PFSK-1 (cell line): ENCODE data around the gene ZDHHC7.

Source experiments
- POLR2AphosphoS5 ChIP-seq: IDR thresholded peaks from 2 replicates; pipeline ENCODE4 v1.6.1; 2012; ENCODE audit warnings: low read depth, mild to moderate bottlenecking, control low read depth, low read length, moderate library complexity
- TF ChIP-seq, protein P1 (sequence below), 2 experiments: IDR thresholded peaks; 2 replicates each; pipeline versions ENCODE4 v1.6.1 to v1.8.0; 2011 to 2012; ENCODE audit warnings: low read depth in 2 of 2, low read length in 2 of 2, control low read depth in 1 of 2, inconsistent platforms in 1 of 2, mild to moderate bottlenecking in 1 of 2, moderate library complexity in 1 of 2; ENCODE audit not compliant: insufficient read depth in 1 of 2

DNA sequence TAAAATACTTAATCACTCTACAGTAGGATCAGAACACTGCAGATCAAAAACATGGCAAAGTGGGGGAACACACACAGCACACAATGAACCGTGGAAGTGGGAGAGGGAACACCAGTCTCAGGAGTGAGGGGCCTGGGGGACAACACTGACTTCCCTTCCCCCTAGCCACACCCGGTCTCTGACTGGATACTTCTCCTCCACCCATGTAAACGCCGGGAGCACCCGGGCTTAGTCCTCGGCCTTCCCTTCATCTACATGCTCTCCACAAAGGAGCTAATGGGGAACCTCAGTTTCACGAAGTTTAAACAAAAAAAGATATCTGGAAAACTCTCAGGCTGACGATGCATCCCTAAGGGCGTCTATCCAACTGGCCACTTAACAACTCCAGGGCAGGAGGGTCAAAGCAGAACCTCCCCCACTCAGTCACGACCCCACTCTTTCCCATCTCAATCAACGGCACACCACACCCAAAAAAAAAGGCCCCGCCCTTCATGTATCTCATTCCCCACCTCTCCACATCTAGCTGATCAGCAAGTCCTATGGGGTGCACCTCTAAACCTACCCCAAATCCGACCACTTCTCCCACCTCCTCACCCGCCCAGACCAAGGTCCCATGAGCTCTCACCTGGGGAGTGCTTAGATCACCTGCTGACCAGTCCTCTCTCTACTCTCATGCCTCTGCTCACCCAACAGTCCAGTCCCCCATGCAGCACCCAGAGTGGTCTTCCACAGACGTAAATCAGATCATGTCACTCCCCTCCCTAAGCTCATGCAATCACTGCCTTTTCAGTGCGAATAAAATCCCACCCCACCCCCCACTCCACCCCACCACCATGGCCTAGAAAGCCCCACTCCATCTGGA is 7.4 kb downstream of the ZDHHC7 start:
- TF ChIP-seq POLR2AphosphoS5: no peak
- TF ChIP-seq, protein P1, sequence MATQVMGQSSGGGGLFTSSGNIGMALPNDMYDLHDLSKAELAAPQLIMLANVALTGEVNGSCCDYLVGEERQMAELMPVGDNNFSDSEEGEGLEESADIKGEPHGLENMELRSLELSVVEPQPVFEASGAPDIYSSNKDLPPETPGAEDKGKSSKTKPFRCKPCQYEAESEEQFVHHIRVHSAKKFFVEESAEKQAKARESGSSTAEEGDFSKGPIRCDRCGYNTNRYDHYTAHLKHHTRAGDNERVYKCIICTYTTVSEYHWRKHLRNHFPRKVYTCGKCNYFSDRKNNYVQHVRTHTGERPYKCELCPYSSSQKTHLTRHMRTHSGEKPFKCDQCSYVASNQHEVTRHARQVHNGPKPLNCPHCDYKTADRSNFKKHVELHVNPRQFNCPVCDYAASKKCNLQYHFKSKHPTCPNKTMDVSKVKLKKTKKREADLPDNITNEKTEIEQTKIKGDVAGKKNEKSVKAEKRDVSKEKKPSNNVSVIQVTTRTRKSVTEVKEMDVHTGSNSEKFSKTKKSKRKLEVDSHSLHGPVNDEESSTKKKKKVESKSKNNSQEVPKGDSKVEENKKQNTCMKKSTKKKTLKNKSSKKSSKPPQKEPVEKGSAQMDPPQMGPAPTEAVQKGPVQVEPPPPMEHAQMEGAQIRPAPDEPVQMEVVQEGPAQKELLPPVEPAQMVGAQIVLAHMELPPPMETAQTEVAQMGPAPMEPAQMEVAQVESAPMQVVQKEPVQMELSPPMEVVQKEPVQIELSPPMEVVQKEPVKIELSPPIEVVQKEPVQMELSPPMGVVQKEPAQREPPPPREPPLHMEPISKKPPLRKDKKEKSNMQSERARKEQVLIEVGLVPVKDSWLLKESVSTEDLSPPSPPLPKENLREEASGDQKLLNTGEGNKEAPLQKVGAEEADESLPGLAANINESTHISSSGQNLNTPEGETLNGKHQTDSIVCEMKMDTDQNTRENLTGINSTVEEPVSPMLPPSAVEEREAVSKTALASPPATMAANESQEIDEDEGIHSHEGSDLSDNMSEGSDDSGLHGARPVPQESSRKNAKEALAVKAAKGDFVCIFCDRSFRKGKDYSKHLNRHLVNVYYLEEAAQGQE (IDR thresholded peaks at IDR 0.05; ENCODE audit: insufficient read depth in 1 of 2, low read depth in 2 of 2, low read length in 2 of 2): no peak
